Hepatocyte (in vitro differentiated cells): ENCODE measurements around the gene SBF1.

Source experiments
- EZH2phosphoT487 ChIP-seq: fragments of 200-600 bp; sonication (generic); IDR thresholded peaks from one replicate; pipeline ENCODE4 v1.6.1; 2018; ENCODE audit warnings: antibody characterized with exemption, mild to moderate bottlenecking, low read depth, moderate library complexity; ENCODE audit not compliant: unreplicated experiment, severe bottlenecking
- TF ChIP-seq, protein P1 (sequence below): fragments of 200-600 bp; sonication (generic); IDR thresholded peaks from 2 replicates; pipeline ENCODE4 v1.5.1; 2016; ENCODE audit warnings: antibody characterized with exemption, mild to moderate bottlenecking; ENCODE audit not compliant: poor library complexity

DNA sequence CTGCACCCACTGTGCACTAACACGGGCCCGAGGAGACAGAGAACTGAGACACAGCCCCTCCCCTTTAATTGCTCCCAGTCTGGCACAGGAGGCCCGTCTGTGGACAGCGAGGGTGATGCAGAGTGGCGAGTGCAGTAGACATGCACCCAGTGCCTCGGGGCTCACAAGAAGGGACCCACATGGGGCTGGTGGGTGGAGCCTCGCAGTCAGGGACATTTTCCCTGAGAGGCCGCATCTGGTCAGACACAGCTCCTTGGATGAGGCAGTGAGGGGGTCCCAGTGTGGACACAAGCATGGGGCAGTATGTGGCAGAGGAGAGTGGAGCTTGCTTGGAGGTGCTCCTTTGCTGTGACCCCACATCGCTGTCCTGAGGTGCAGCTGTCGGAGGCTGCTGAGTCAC, 54.8 kb downstream of the SBF1 start:
- TF ChIP-seq, protein P1, sequence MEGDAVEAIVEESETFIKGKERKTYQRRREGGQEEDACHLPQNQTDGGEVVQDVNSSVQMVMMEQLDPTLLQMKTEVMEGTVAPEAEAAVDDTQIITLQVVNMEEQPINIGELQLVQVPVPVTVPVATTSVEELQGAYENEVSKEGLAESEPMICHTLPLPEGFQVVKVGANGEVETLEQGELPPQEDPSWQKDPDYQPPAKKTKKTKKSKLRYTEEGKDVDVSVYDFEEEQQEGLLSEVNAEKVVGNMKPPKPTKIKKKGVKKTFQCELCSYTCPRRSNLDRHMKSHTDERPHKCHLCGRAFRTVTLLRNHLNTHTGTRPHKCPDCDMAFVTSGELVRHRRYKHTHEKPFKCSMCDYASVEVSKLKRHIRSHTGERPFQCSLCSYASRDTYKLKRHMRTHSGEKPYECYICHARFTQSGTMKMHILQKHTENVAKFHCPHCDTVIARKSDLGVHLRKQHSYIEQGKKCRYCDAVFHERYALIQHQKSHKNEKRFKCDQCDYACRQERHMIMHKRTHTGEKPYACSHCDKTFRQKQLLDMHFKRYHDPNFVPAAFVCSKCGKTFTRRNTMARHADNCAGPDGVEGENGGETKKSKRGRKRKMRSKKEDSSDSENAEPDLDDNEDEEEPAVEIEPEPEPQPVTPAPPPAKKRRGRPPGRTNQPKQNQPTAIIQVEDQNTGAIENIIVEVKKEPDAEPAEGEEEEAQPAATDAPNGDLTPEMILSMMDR, result no peak
- no peak for TF ChIP-seq EZH2phosphoT487
